ENCODE data around the gene IPO11. TPM values are rescaled to one million over a fixed set of nuclear protein-coding genes. Genes with fewer than 3 reads are reported as not detected.

The IPO11 gene
- total RNA-seq, 5 donors from 2014 or later (not counting 1 experiment from before 2014, with no cell fraction given): 17.4 to 25.7 (median 24.7) TPM

DNA sequence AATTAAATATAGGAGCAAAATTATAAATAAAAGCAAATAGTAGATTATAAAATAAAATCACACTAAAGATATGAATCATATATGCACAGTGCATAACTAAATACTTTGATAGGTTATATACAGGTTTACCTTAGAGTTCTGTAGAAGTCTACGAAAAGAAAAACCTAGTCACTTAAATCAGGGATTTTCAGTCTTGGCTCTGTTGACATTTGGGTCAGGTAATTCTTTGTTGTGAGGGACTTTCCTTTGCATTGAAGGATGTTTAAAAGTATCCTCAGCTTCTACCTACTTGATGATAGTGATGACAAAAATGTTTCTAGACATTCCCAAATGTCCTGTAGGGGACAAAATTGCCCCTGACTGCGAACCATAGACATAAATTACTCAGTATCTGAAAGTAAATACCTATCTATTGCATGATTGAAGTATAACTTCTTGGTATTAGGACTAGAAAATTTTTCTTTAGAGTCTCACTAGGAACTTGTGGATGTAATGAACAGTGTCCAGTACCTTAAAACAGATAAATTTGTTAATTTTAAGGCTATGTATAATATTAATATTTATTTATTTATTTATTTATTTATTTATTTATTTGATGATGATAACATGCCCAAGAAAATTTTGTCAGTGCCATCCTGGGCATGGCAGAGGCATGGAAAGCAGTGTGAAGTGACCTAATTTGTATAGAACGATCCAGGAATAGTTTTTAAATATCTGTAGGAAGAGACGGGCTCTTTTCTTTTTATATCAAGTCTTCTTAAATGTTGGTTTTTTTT lies 122.1 kb downstream of the IPO11 start:
- Histone ChIP-seq H3K9me3 (no peaks in the 10 kb centered on the region), H3K36me3 (ENCODE audit: control insufficient read depth in 2 of 2, extremely low read depth in 1 of 2, insufficient read depth in 1 of 2, low read length in 1 of 2) (peaks cover 5 to 23% of the 10 kb centered on the region in 2 donors), H3K27ac (ENCODE audit: low read length) (no peak overlapping the region), H3K4me3 (ENCODE audit: control insufficient read depth in 1 of 2, extremely low read depth in 1 of 2, low read length in 1 of 2) (no peak overlapping the region), H3K27me3 (replicated peaks in 1 of 2; ENCODE audit: control insufficient read depth in 2 of 2, extremely low read depth in 1 of 2, insufficient read depth in 2 of 2, low read length in 1 of 2) (no peaks in the 10 kb centered on the region), H3K4me1 (ENCODE audit: control insufficient read depth in 1 of 2, extremely low read depth in 1 of 2, insufficient read depth in 2 of 2, low read length in 2 of 2) (no peaks in the 10 kb centered on the region)
- Mint-ChIP-seq H3K4me1 (no peaks in the 10 kb centered on the region), H3K4me3 (no peak overlapping the region), H3K36me3 (peaks cover 34% of the 10 kb centered on the region), H3K27me3 (no peaks in the 10 kb centered on the region), H3K27ac (no peak overlapping the region), H3K9me3 (no peaks in the 10 kb centered on the region)
- ChIA-PET POLR2A (no interaction called here), CTCF (no interaction called here)
- DNase-seq (no peak), ATAC-seq (replicated peaks in 1 of 4) (no peak)
- no CpG with 5 or more reads among the region's 4 CpGs for WGBS (ENCODE audit: insufficient coverage)

DNA sequence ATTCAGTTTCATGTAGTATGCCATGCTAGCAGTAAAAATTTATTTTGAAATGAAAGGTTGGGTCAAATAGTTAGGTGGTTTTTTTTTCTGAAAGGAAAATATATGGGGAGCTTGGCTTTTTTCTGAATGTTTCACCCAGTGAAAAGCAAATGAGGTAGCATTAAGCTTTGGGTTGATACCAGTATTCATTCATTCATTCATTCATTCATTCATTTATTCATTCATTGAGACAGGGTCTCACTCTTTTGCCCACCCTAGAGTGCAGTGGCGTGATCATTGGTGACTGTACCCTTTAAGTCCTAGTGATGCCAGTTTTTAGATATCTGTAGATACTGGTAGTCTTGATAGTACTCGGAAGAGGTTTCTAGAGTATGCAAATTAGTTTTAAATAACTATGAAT lies 123.7 kb downstream of the IPO11 start:
- no peaks in the 10 kb centered on the region for H3K4me1 ChIP-seq (ENCODE audit: control insufficient read depth in 1 of 2, extremely low read depth in 1 of 2, insufficient read depth in 2 of 2, low read length in 2 of 2)
- ChIA-PET CTCF (no interaction called here), POLR2A (no interaction called here)
- DNase-seq (no peak), ATAC-seq (replicated peaks in 1 of 4) (no peak)
- Mint-ChIP-seq H3K4me1 (no peaks in the 10 kb centered on the region), H3K9me3 (no peaks in the 10 kb centered on the region), H3K27me3 (no peaks in the 10 kb centered on the region), H3K36me3 (peaks cover 34% of the 10 kb centered on the region), H3K27ac (no peak overlapping the region), H3K4me3 (no peak overlapping the region)
- H3K27me3 ChIP-seq (replicated peaks in 1 of 2; ENCODE audit: control insufficient read depth in 2 of 2, extremely low read depth in 1 of 2, insufficient read depth in 2 of 2, low read length in 1 of 2): no peaks in the 10 kb centered on the region
- H3K9me3 ChIP-seq: no peaks in the 10 kb centered on the region
- WGBS (ENCODE audit: insufficient coverage): no CpG with 5 or more reads among the region's 2 CpGs
- H3K36me3 ChIP-seq (ENCODE audit: control insufficient read depth in 2 of 2, extremely low read depth in 1 of 2, insufficient read depth in 1 of 2, low read length in 1 of 2): peaks cover 5 to 23% of the 10 kb centered on the region in 2 donors
- H3K27ac ChIP-seq (ENCODE audit: low read length): no peak overlapping the region
- H3K4me3 ChIP-seq (ENCODE audit: control insufficient read depth in 1 of 2, extremely low read depth in 1 of 2, low read length in 1 of 2): no peak overlapping the region

DNA sequence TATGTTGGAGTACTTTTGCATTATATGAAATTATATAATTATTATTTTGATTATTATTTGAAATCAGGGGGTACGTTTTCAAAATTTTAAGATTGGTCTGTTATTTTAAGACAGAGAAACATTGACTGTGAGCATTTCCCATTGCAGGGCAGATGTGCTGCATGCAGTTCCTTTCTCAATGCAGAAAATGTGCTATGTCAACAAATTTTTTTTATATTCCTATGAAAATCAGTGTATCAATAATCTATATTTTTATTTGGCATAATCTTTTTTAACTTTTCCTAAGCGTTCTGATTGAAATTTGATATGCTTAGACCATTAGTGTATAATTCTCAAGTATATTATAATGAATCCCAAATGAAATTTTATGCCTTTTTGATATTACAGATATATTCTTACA lies 124.2 kb downstream of the IPO11 start:
- POLR2A ChIA-PET: no interaction called here
- CTCF ChIA-PET: no interaction called here
- WGBS (ENCODE audit: insufficient coverage): no CpG with 5 or more reads among the region's 2 CpGs

DNA sequence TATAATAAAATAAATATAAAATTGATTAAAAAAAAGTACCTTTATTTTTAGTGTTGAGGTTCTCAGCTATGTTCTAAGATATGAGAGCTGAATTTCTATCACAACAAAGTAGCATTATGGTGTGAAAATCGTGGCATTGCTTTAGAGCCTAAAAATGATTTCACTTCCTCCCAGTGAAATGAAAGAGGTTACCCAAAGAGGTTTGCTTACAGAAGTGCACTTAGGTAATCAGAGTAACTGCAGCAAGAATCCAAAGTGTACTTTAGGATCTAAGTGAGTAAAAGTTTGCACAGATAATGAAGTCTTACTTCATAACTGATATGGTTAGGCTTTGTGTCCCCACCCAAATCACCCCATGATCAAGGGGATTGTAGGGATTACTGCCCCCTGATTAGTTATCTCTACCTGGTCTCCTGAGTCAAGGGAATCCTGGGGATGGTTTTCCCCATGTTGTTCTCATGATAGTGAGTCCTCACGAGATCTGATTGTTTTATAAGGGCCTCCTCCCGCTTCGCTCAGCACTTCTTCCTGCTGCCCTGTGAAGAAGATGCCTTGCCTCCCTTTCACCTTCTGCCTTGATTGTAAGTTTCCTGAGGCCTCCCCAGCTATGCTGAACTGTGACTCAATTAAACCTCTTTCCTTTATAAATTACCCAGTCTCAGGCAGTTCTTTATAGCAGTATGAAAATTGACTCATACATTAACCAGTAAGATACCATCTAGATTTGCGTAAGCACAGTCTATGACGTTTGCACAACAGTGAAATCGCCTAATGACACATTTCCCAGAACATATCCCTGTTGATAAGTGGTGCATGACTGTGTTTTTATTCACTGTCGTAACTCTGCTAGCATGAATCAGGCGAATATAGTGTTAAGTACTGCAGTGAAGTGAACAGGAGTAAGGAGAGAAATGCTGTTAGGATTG lies 125.7 kb downstream of the IPO11 start:
- Histone ChIP-seq H3K27ac (ENCODE audit: low read length) (no peak overlapping the region), H3K9me3 (no peaks in the 10 kb centered on the region), H3K27me3 (replicated peaks in 1 of 2; ENCODE audit: control insufficient read depth in 2 of 2, extremely low read depth in 1 of 2, insufficient read depth in 2 of 2, low read length in 1 of 2) (no peaks in the 10 kb centered on the region), H3K4me3 (ENCODE audit: control insufficient read depth in 1 of 2, extremely low read depth in 1 of 2, low read length in 1 of 2) (no peak overlapping the region), H3K36me3 (ENCODE audit: control insufficient read depth in 2 of 2, extremely low read depth in 1 of 2, insufficient read depth in 1 of 2, low read length in 1 of 2) (peaks cover 5 to 14% of the 10 kb centered on the region in 2 donors), H3K4me1 (ENCODE audit: control insufficient read depth in 1 of 2, extremely low read depth in 1 of 2, insufficient read depth in 2 of 2, low read length in 2 of 2) (no peaks in the 10 kb centered on the region)
- CTCF ChIA-PET: interaction anchor here in 1 of 2 donors (0.6 kb wide), 1 partner anchor 52 kb away, joined by 3 read pairs; no protein-coding TSS in a partner anchor
- 96% methylated on average over 5 of the region's 9 CpGs for WGBS (ENCODE audit: insufficient coverage)
- no peak for DNase-seq
- no peak for ATAC-seq (replicated peaks in 1 of 4)
- Mint-ChIP-seq H3K4me3 (no peak overlapping the region), H3K4me1 (no peaks in the 10 kb centered on the region), H3K27me3 (no peaks in the 10 kb centered on the region), H3K36me3 (peaks cover 30% of the 10 kb centered on the region), H3K27ac (no peak overlapping the region), H3K9me3 (no peaks in the 10 kb centered on the region)
- POLR2A ChIA-PET: no interaction called here

More for the DNA sequence above, 124.2 kb downstream of the IPO11 start:
- Mint-ChIP-seq H3K36me3 (peaks cover 29% of the 10 kb centered on the region), H3K4me1 (no peaks in the 10 kb centered on the region), H3K27me3 (no peaks in the 10 kb centered on the region), H3K4me3 (no peak overlapping the region), H3K9me3 (no peaks in the 10 kb centered on the region), H3K27ac (no peak overlapping the region)
- H3K27ac ChIP-seq (ENCODE audit: low read length): no peak overlapping the region
- H3K36me3 ChIP-seq (ENCODE audit: control insufficient read depth in 2 of 2, extremely low read depth in 1 of 2, insufficient read depth in 1 of 2, low read length in 1 of 2): peaks cover 5 to 18% of the 10 kb centered on the region in 2 donors
- H3K9me3 ChIP-seq: no peaks in the 10 kb centered on the region
- no peak for DNase-seq
- H3K27me3 ChIP-seq (replicated peaks in 1 of 2; ENCODE audit: control insufficient read depth in 2 of 2, extremely low read depth in 1 of 2, insufficient read depth in 2 of 2, low read length in 1 of 2): no peaks in the 10 kb centered on the region
- H3K4me3 ChIP-seq (ENCODE audit: control insufficient read depth in 1 of 2, extremely low read depth in 1 of 2, low read length in 1 of 2): no peak overlapping the region
- no peaks in the 10 kb centered on the region for H3K4me1 ChIP-seq (ENCODE audit: control insufficient read depth in 1 of 2, extremely low read depth in 1 of 2, insufficient read depth in 2 of 2, low read length in 2 of 2)
- no peak for ATAC-seq (replicated peaks in 1 of 4)

DNA sequence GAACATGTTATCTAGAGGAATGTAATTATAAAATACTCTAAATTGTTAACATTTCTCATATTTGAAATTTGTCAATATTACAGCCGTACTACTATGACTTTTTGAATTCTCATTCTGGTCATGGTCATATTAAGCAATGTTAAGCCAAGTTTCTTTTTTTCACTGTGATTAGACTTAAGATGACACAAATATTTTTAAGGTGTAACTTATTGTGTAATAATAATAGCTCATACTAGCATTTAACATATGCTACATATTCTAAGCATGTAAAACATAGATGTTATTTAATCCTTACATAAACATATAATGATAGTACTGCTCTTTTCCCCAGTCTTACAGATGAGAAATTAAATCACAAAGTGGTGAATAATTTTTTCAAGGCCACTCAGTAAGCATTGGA lies 130.2 kb downstream of the IPO11 start:
- Histone ChIP-seq H3K4me1 (ENCODE audit: control insufficient read depth in 1 of 2, extremely low read depth in 1 of 2, insufficient read depth in 2 of 2, low read length in 2 of 2) (no peaks in the 10 kb centered on the region), H3K27ac (ENCODE audit: low read length) (no peak overlapping the region), H3K9me3 (no peaks in the 10 kb centered on the region), H3K27me3 (replicated peaks in 1 of 2; ENCODE audit: control insufficient read depth in 2 of 2, extremely low read depth in 1 of 2, insufficient read depth in 2 of 2, low read length in 1 of 2) (no peaks in the 10 kb centered on the region), H3K36me3 (ENCODE audit: control insufficient read depth in 2 of 2, extremely low read depth in 1 of 2, insufficient read depth in 1 of 2, low read length in 1 of 2) (peaks cover 0 to 14% of the 10 kb centered on the region in 2 donors), H3K4me3 (ENCODE audit: control insufficient read depth in 1 of 2, extremely low read depth in 1 of 2, low read length in 1 of 2) (no peak overlapping the region)
- peaks cover 54% of the 10 kb centered on the region for H3K36me3 Mint-ChIP-seq
- POLR2A ChIA-PET: no interaction called here
- H3K4me1 Mint-ChIP-seq: no peaks in the 10 kb centered on the region
- DNase-seq (no peak), ATAC-seq (replicated peaks in 1 of 4) (no peak)
- H3K27me3 Mint-ChIP-seq: no peaks in the 10 kb centered on the region
- no CpG with 5 or more reads among the region's 1 CpG for WGBS (ENCODE audit: insufficient coverage)
- peaks cover 0 to 4% (median 3%) of the 10 kb centered on the region in 3 donors for H3K9me3 Mint-ChIP-seq
- H3K27ac Mint-ChIP-seq: no peak overlapping the region
- CTCF ChIA-PET: no interaction called here
- no peak overlapping the region for H3K4me3 Mint-ChIP-seq

DNA sequence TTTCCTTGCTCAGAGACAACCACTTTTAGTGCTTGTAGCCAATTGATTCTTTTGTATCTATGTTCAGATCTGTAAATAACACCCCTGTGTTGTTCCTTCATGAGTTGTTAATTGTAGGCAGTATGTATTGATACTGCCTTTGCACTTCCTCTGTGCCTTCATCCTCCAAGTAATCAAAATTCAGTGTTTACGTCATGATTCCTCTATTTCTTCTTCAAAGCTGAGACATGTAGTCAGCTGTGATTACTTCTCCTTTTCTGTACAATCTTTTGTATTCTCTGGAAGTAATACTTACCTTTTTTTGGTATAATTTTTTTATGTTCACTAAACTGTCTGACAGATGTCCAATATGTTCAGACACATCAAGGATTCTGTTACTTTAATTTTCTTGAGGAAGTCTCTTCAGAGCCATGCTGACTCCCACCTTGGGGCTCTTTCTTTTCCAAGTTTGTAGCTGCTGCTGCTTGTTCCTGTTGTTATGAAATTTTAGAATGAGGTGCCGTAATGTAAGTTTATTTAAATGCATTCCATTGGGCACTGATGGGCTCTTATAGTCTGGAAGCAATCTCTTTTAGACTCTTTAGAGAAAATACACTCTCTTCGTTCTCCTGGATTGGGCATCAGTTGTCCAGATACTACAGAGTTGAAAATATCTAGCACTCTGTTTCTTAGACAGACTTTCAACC lies 135.5 kb downstream of the IPO11 start:
- WGBS (ENCODE audit: insufficient coverage): no CpG with 5 or more reads among the region's 3 CpGs
- H3K4me1 ChIP-seq (ENCODE audit: control insufficient read depth in 1 of 2, extremely low read depth in 1 of 2, insufficient read depth in 2 of 2, low read length in 2 of 2): no peaks in the 10 kb centered on the region
- no peak overlapping the region for H3K27ac ChIP-seq (ENCODE audit: low read length)
- peaks cover 44% of the 10 kb centered on the region for H3K36me3 Mint-ChIP-seq
- peaks cover 0 to 3% (median 0%) of the 10 kb centered on the region in 3 donors for H3K4me1 Mint-ChIP-seq
- H3K4me3 ChIP-seq (ENCODE audit: control insufficient read depth in 1 of 2, extremely low read depth in 1 of 2, low read length in 1 of 2): no peak overlapping the region
- POLR2A ChIA-PET: interaction anchor here in 1 of 2 donors (0.7 kb wide), 1 partner anchor 43 kb away, joined by 3 read pairs; no protein-coding TSS in a partner anchor
- no peak for ATAC-seq (replicated peaks in 1 of 4)
- H3K9me3 ChIP-seq: no peaks in the 10 kb centered on the region
- H3K36me3 ChIP-seq (ENCODE audit: control insufficient read depth in 2 of 2, extremely low read depth in 1 of 2, insufficient read depth in 1 of 2, low read length in 1 of 2): no peaks in the 10 kb centered on the region
- H3K4me3 Mint-ChIP-seq: no peak overlapping the region
- no peaks in the 10 kb centered on the region for H3K27me3 Mint-ChIP-seq
- CTCF ChIA-PET: no interaction called here
- H3K27ac Mint-ChIP-seq: peak overlapping the region in 1 of 2 donors; percentile 12
- DNase-seq: no peak
- no peaks in the 10 kb centered on the region for H3K27me3 ChIP-seq (replicated peaks in 1 of 2; ENCODE audit: control insufficient read depth in 2 of 2, extremely low read depth in 1 of 2, insufficient read depth in 2 of 2, low read length in 1 of 2)
- peaks cover 0 to 4% (median 3%) of the 10 kb centered on the region in 3 donors for H3K9me3 Mint-ChIP-seq

Measured in T-cell (primary cell).